Sigmoid colon (tissue), 7 donors: Measurements from ENCODE around the gene DGCR2. TPM values are rescaled to one million over a fixed set of nuclear protein-coding genes. Genes with fewer than 3 reads are reported as not detected.

Source experiments
- DNase-seq: peaks from one replicate; pipeline ENCODE4 v3.0.0-alpha.2; 2019
- H3K27ac ChIP-seq, 4 donors: fragments of 200-600 bp; sonication (generic); one replicate each; pipeline ENCODE4 v1.5.1; 2016 to 2019; ENCODE audit warnings: mild to moderate bottlenecking in 1 of 4
- H3K27me3 ChIP-seq, 3 donors: fragments of 200-600 bp; sonication (generic); one replicate each; pipeline ENCODE4 v1.5.1; 2019; ENCODE audit warnings: mild to moderate bottlenecking in 1 of 3
- H3K36me3 ChIP-seq, 4 donors: fragments of 200-600 bp; sonication (generic); one replicate each; pipeline ENCODE4 v1.5.1; 2016 to 2019
- H3K4me1 ChIP-seq, 4 donors: fragments of 200-600 bp; sonication (generic); one replicate each; pipeline ENCODE4 v1.5.1; 2017 to 2019
- H3K4me3 ChIP-seq, 4 donors: fragments of 200-600 bp; sonication (generic); one replicate each; pipeline ENCODE4 v1.5.1; 2017 to 2019; ENCODE audit warnings: mild to moderate bottlenecking in 2 of 4, moderate library complexity in 1 of 4
- H3K9me3 ChIP-seq, 4 donors: fragments of 200-600 bp in 3 of 4; sonication (generic) in 3 of 4; one replicate each; pipeline versions ENCODE4 v1.5.1 to v1.6.1; 2013 to 2019
- EP300 ChIP-seq, 4 donors: sonication (generic); formaldehyde crosslinking; IDR thresholded peaks; one replicate each; pipeline ENCODE4 v1.6.1; 2017; ENCODE audit warnings: antibody characterized with exemption in 4 of 4
- POLR2A ChIP-seq, 2 donors: fragments of 450-650 bp; IDR thresholded peaks; one replicate each; pipeline ENCODE4 v1.6.1; 2016; ENCODE audit warnings: antibody characterized with exemption in 2 of 2, mild to moderate bottlenecking in 2 of 2, moderate library complexity in 2 of 2
- POLR2AphosphoS5 ChIP-seq, 4 donors: sonication (generic); formaldehyde crosslinking; IDR thresholded peaks; one replicate each; pipeline ENCODE4 v1.6.1; 2017; ENCODE audit warnings: antibody characterized with exemption in 4 of 4
- WGBS, 2 donors: extraction: QIAGEN DNeasy Blood & Tissue Kit; methylation state at CpG; one replicate each; pipeline ENCODE4 v1.1.7; 2013; 5-methylcytosine and 5-hydroxymethylcytosine counted together
- intact Hi-C: fragments of 100-400 bp; cut with DNase I; formaldehyde crosslinking; loops from one replicate; pipeline ENCODE4 v1.15.1; 2023
- polyA plus RNA-seq, 3 donors: library from polyadenylated mRNA; stranded (reverse); fragments of 200-250 nt; gene quantifications; one replicate each; pipeline ENCODE4 v1.2.3, GENCODE V29; 2013
- total RNA-seq, 4 donors: library from RNA; depleted of rRNA; stranded (reverse); fragments of >200 nt; gene quantifications; one replicate each; pipeline ENCODE4 v1.1.0, GENCODE V29; 2016
- TF ChIP-seq, protein P1 (sequence below), 4 experiments: fragments of 450-650 bp in 3 of 4; fragments of 200-600 bp in 1 of 4; IDR thresholded peaks; one replicate each; pipeline ENCODE4 v1.5.1; 2016 to 2019; ENCODE audit warnings: antibody characterized with exemption in 4 of 4, mild to moderate bottlenecking in 3 of 4, moderate library complexity in 2 of 4
- donor health status: healthy with polysubstance abuse.
- donor health status: Bipolar disorder and iron deficiency.
- donor health status: healthy.

The DGCR2 gene
- total and polyA plus RNA-seq, 7 donors, result 7.2 to 68.7 (median 31.5) TPM

DNA sequence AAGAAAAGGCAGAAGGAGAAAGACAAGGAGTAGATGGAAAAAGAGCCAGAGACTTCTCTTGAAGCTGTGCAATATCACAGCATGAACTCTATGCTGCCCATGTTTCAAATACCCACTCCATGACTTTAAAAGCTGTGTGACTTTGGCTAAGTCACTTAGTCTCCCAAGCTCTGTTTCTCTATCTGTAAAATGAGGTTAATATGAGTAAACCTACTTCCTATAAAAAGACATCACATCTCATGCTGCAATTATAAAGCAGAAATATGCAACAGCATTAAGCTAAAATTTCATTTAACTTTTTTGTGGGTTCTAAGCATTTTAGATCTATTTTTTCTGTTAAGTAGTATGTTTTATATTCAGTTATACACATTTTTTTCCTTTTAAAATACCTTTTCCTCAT, 11.6 kb downstream of the DGCR2 start:
- Histone ChIP-seq H3K27me3 (no peaks in the 10 kb centered on the region), H3K9me3 (no peaks in the 10 kb centered on the region), H3K4me3 (no peak overlapping the region), H3K36me3 (no peaks in the 10 kb centered on the region), H3K27ac (no peak overlapping the region), H3K4me1 (peaks cover 0 to 56% (median 51%) of the 10 kb centered on the region in 4 donors)
- no peak for DNase-seq
- intact Hi-C loops, result no loop called here
- TF ChIP-seq, protein P1, sequence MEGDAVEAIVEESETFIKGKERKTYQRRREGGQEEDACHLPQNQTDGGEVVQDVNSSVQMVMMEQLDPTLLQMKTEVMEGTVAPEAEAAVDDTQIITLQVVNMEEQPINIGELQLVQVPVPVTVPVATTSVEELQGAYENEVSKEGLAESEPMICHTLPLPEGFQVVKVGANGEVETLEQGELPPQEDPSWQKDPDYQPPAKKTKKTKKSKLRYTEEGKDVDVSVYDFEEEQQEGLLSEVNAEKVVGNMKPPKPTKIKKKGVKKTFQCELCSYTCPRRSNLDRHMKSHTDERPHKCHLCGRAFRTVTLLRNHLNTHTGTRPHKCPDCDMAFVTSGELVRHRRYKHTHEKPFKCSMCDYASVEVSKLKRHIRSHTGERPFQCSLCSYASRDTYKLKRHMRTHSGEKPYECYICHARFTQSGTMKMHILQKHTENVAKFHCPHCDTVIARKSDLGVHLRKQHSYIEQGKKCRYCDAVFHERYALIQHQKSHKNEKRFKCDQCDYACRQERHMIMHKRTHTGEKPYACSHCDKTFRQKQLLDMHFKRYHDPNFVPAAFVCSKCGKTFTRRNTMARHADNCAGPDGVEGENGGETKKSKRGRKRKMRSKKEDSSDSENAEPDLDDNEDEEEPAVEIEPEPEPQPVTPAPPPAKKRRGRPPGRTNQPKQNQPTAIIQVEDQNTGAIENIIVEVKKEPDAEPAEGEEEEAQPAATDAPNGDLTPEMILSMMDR (IDR thresholded peaks at IDR 0.05), result no peak
- TF ChIP-seq EP300 (IDR thresholded peaks at IDR 0.05) (no peak), POLR2AphosphoS5 (IDR thresholded peaks at IDR 0.05) (no peak), POLR2A (IDR thresholded peaks at IDR 0.05) (no peak)

DNA sequence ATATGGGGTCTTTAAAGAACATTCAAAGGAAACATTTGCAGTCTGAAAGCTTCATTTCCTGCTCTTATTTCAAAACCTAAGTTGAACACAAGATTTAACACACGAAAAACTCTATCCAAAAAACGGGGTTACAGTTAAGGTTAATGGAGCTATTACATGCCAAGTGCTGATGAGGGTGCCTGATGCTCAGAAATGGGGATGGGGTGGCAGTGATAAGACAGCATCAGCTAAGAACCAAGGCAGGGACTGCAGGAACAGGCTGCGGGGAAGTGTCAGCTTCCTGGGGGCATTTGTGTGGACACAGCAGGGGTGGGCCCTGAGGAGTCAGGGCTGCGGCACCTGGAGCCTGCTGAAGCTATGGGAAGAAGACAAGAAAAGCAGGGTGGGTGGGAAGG, 12.2 kb downstream of the DGCR2 start:
- H3K27ac ChIP-seq, result peak overlapping the region in 2 of 4 donors; percentile 8 to 50
- WGBS, 2 donors, result 35 to 55% methylated on average over 4 of the region's 4 CpGs

DNA sequence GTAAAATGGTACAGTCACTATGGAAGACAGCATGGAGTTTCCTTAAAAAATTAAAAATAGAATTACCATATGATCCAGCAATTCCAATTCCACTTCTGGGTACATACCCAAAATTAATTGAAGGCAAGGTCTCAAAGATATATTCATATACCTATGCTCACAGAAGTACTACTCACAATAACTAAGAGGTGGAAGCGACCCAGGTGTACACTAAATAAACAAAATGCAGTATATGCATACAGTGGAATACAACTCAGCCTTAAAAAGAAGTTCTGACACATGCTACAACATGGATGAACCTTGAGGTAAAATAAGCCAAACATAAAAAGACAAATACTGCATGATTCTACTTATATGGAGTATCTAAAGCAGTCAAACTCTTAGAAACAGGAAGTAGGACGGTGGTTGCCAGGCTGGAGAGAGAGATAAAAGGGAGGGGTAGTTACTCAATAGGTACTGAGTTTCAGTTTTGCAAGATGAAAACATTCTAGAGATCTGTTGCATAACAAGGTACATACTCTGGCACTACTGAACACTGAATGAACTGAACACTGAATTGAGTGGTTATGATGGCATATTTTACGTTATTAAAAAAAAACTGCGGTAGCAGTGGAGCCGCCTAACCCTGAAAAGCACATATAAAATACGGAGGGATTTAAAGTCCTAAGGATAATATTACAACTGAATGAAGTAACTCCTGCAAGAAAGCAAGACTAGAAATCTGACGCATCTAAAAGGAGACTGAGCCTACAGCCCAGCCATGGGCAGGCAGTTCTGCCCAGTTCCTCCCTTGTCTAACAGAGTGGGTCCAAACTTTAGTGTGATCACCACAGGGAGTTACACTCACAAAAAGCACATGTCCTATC, 12.8 kb downstream of the DGCR2 start:
- intact Hi-C loops, result no loop called here
- TF ChIP-seq POLR2A (IDR thresholded peaks at IDR 0.05) (no peak), POLR2AphosphoS5 (IDR thresholded peaks at IDR 0.05) (peak in 1 of 4 donors; percentile 29)
- H3K27ac ChIP-seq, result peak overlapping the region in 2 of 4 donors; percentile 8 to 50
- DNase-seq, result no peak
- H3K27me3 ChIP-seq, result no peaks in the 10 kb centered on the region
- H3K9me3 ChIP-seq, result no peaks in the 10 kb centered on the region
- no peaks in the 10 kb centered on the region for H3K36me3 ChIP-seq
- 25 to 34% methylated on average over 7 of the region's 7 CpGs for WGBS, 2 donors
- no peak overlapping the region for H3K4me3 ChIP-seq
- peaks cover 0 to 59% (median 54%) of the 10 kb centered on the region in 4 donors for H3K4me1 ChIP-seq

More for the DNA sequence above, 12.2 kb downstream of the DGCR2 start:
- TF ChIP-seq, protein P1 (IDR thresholded peaks at IDR 0.05), result no peak
- TF ChIP-seq EP300 (IDR thresholded peaks at IDR 0.05) (no peak), POLR2A (IDR thresholded peaks at IDR 0.05) (no peak), POLR2AphosphoS5 (IDR thresholded peaks at IDR 0.05) (no peak)
- no peaks in the 10 kb centered on the region for H3K27me3 ChIP-seq
- intact Hi-C loops, result no loop called here
- H3K9me3 ChIP-seq, result no peaks in the 10 kb centered on the region
- no peak for DNase-seq
- H3K4me3 ChIP-seq, result no peak overlapping the region
- no peaks in the 10 kb centered on the region for H3K36me3 ChIP-seq
- H3K4me1 ChIP-seq, result peaks cover 0 to 57% (median 53%) of the 10 kb centered on the region in 4 donors

DNA sequence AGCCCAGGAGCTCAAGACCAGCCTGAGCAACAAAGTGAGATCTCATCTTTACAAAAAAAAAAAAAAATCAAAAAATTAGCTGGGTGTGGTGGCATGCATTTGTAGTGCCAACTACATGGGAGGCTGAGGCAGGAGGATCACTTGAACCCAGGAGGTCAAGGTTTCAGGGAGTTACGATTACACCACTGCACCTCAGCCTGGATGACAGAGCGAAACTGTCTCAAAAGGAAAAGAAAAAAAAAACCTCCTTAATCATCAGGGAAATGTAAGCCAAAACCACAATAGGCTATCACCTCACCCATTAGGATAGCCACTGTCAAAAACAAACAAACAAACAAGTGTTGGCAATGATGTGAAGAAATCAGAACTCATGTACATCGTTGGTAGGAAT, 13.4 kb downstream of the DGCR2 start:
- H3K27me3 ChIP-seq, result no peaks in the 10 kb centered on the region
- no peak overlapping the region for H3K27ac ChIP-seq
- intact Hi-C loops, result no loop called here
- H3K4me3 ChIP-seq, result no peak overlapping the region
- no peaks in the 10 kb centered on the region for H3K36me3 ChIP-seq
- H3K9me3 ChIP-seq, result no peaks in the 10 kb centered on the region
- TF ChIP-seq EP300 (IDR thresholded peaks at IDR 0.05) (no peak), POLR2AphosphoS5 (IDR thresholded peaks at IDR 0.05) (no peak), POLR2A (IDR thresholded peaks at IDR 0.05) (no peak)
- TF ChIP-seq, protein P1 (IDR thresholded peaks at IDR 0.05), result no peak
- peaks cover 0 to 65% (median 59%) of the 10 kb centered on the region in 4 donors for H3K4me1 ChIP-seq
- DNase-seq, result no peak
- 56 to 84% methylated on average over 3 of the region's 3 CpGs for WGBS, 2 donors

DNA sequence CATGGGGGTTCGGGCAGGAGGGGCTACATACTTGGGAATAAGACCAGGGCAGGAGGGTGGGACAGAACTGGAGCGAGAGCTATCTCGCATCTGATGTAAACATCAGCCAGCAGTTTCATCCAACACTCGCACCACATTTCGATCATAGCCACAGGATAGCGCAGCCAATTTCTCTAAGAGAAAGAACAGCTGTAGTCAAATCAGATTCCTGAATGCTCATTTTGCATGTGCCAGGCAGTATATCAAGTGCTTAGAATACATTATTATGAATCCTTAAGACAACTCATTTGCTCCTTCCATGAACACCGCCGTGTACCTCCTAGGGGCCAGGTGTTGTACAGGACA, 14.5 kb downstream of the DGCR2 start:
- WGBS, 2 donors, result 78 to 94% methylated on average over 8 of the region's 8 CpGs
- intact Hi-C loops, result no loop called here

More for the DNA sequence above, 14.5 kb downstream of the DGCR2 start:
- DNase-seq, result no peak
- Histone ChIP-seq H3K27ac (no peak overlapping the region), H3K36me3 (no peaks in the 10 kb centered on the region), H3K4me3 (no peak overlapping the region), H3K27me3 (no peaks in the 10 kb centered on the region), H3K9me3 (no peaks in the 10 kb centered on the region), H3K4me1 (peaks cover 0 to 67% (median 59%) of the 10 kb centered on the region in 4 donors)
- no peak for TF ChIP-seq POLR2A (IDR thresholded peaks at IDR 0.05)
- TF ChIP-seq, protein P1 (IDR thresholded peaks at IDR 0.05), result no peak
- no peak for TF ChIP-seq EP300 (IDR thresholded peaks at IDR 0.05)
- TF ChIP-seq POLR2AphosphoS5 (IDR thresholded peaks at IDR 0.05), result no peak
